Measurements from ENCODE around the gene PLXNA4. TPM values are rescaled to one million over a fixed set of nuclear protein-coding genes. Genes with fewer than 3 reads are reported as not detected.

Gene PLXNA4
- total RNA-seq, 1 donor from 2014 or later, result 14.0 TPM

- Histone ChIP-seq H3K27ac (no peak overlapping the region), H3K36me3 (no peaks in the 10 kb centered on the region), H3K4me1 (no peaks in the 10 kb centered on the region), H3K27me3 (no peaks in the 10 kb centered on the region), H3K4me3 (no peak overlapping the region), H3K9me3 (no peaks in the 10 kb centered on the region)
- no peak for TF ChIP-seq CTCF (IDR thresholded peaks at IDR 0.05)
- TF ChIP-seq POLR2A (IDR thresholded peaks at IDR 0.05), result no peak
- no peak for TF ChIP-seq POLR2AphosphoS5 (IDR thresholded peaks at IDR 0.05; ENCODE audit: insufficient read depth in 1 of 2, low read depth in 1 of 2)
- intact Hi-C loops (cut with DNase I), result no loop called here
- no peak for DNase-seq (ENCODE audit: extremely low spot score in 2 of 2)
Observed at GRCh38 chr7:132547821-132548220, 28.4 kb downstream of the PLXNA4 start.

- H3K27ac ChIP-seq, result no peak overlapping the region
- TF ChIP-seq CTCF (IDR thresholded peaks at IDR 0.05) (no peak), POLR2AphosphoS5 (IDR thresholded peaks at IDR 0.05; ENCODE audit: insufficient read depth in 1 of 2, low read depth in 1 of 2) (no peak), POLR2A (IDR thresholded peaks at IDR 0.05) (no peak)
- no peak for DNase-seq (ENCODE audit: extremely low spot score in 2 of 2)
- no peaks in the 10 kb centered on the region for H3K27me3 ChIP-seq
- H3K36me3 ChIP-seq, result no peaks in the 10 kb centered on the region
- no peaks in the 10 kb centered on the region for H3K4me1 ChIP-seq
- intact Hi-C loops (cut with DNase I), result no loop called here
- H3K4me3 ChIP-seq, result no peak overlapping the region
- no peaks in the 10 kb centered on the region for H3K9me3 ChIP-seq
Observed at GRCh38 chr7:132546366-132547127, 29.7 kb downstream of the PLXNA4 start.

- intact Hi-C loops (cut with DNase I), result no loop called here
- no peaks in the 10 kb centered on the region for H3K9me3 ChIP-seq
- no peak for DNase-seq (ENCODE audit: extremely low spot score in 2 of 2)
- no peaks in the 10 kb centered on the region for H3K36me3 ChIP-seq
- no peaks in the 10 kb centered on the region for H3K4me1 ChIP-seq
- no peak overlapping the region for H3K4me3 ChIP-seq
- TF ChIP-seq POLR2A (IDR thresholded peaks at IDR 0.05), result no peak
- TF ChIP-seq POLR2AphosphoS5 (IDR thresholded peaks at IDR 0.05; ENCODE audit: insufficient read depth in 1 of 2, low read depth in 1 of 2), result no peak
- TF ChIP-seq CTCF (IDR thresholded peaks at IDR 0.05), result no peak
- H3K27ac ChIP-seq, result no peak overlapping the region
- no peaks in the 10 kb centered on the region for H3K27me3 ChIP-seq
Observed at GRCh38 chr7:132545756-132546155, 30.5 kb downstream of the PLXNA4 start.

- no peak overlapping the region for H3K4me3 ChIP-seq
- H3K36me3 ChIP-seq, result no peaks in the 10 kb centered on the region
- H3K4me1 ChIP-seq, result no peaks in the 10 kb centered on the region
- no peaks in the 10 kb centered on the region for H3K9me3 ChIP-seq
- TF ChIP-seq POLR2AphosphoS5 (IDR thresholded peaks at IDR 0.05; ENCODE audit: insufficient read depth in 1 of 2, low read depth in 1 of 2) (no peak), POLR2A (IDR thresholded peaks at IDR 0.05) (no peak), CTCF (IDR thresholded peaks at IDR 0.05) (no peak)
- no peak for DNase-seq (ENCODE audit: extremely low spot score in 2 of 2)
- no peaks in the 10 kb centered on the region for H3K27me3 ChIP-seq
- intact Hi-C loops (cut with DNase I), result no loop called here
- no peak overlapping the region for H3K27ac ChIP-seq
Observed at GRCh38 chr7:132544999-132545398, 31.3 kb downstream of the PLXNA4 start.

- no peak overlapping the region for H3K4me3 ChIP-seq
- H3K9me3 ChIP-seq, result no peaks in the 10 kb centered on the region
- no peaks in the 10 kb centered on the region for H3K36me3 ChIP-seq
- DNase-seq (ENCODE audit: extremely low spot score in 2 of 2), result no peak
- TF ChIP-seq CTCF (IDR thresholded peaks at IDR 0.05) (no peak), POLR2AphosphoS5 (IDR thresholded peaks at IDR 0.05; ENCODE audit: insufficient read depth in 1 of 2, low read depth in 1 of 2) (no peak), POLR2A (IDR thresholded peaks at IDR 0.05) (no peak)
- no peak overlapping the region for H3K27ac ChIP-seq
- intact Hi-C loops (cut with DNase I), result no loop called here
- H3K4me1 ChIP-seq, result no peaks in the 10 kb centered on the region
- no peaks in the 10 kb centered on the region for H3K27me3 ChIP-seq
Observed at GRCh38 chr7:132544025-132544424, 32.2 kb downstream of the PLXNA4 start.

Data from vagina (tissue), 2 donors.